HepG2 (cell line): Measurements from ENCODE around the gene CA7. TPM values are rescaled to one million over a fixed set of nuclear protein-coding genes. Genes with fewer than 3 reads are reported as not detected.

Source experiments
- BCL3 ChIP-seq: sonication (generic); formaldehyde crosslinking; IDR thresholded peaks from 2 replicates; pipeline ENCODE4 v1.5.1; 2020; ENCODE audit warnings: mild to moderate bottlenecking, missing genetic modification reagents, moderate library complexity
- CREM ChIP-seq, 2 experiments: sonication (generic) in 1 of 2; formaldehyde crosslinking in 1 of 2; IDR thresholded peaks; 2 replicates each; pipeline versions ENCODE4 v1.4.0 to v1.6.1; 2016 to 2020; ENCODE audit warnings: antibody characterized with exemption in 1 of 2, mild to moderate bottlenecking in 1 of 2, missing genetic modification reagents in 1 of 2
- HINFP ChIP-seq: sonication (generic); formaldehyde crosslinking; IDR thresholded peaks from 2 replicates; pipeline ENCODE4 v1.4.0; 2020; ENCODE audit warnings: low read depth, mild to moderate bottlenecking, missing genetic modification reagents
- IKZF4 ChIP-seq: sonication (generic); formaldehyde crosslinking; IDR thresholded peaks from 2 replicates; pipeline ENCODE4 v1.5.1; 2020; ENCODE audit warnings: borderline replicate concordance, mild to moderate bottlenecking, low read depth, missing genetic modification reagents; ENCODE audit errors: not compliant biosample characterization
- KAT8 ChIP-seq: IDR thresholded peaks from 2 replicates; pipeline ENCODE4 v1.6.1; 2016; ENCODE audit warnings: missing genetic modification reagents, missing compliant biosample characterization
- KLF6 ChIP-seq: IDR thresholded peaks from 2 replicates; pipeline ENCODE4 v1.8.0; 2016; ENCODE audit warnings: missing biosample characterization, missing genetic modification reagents
- MAZ ChIP-seq, 2 experiments: sonication (generic) in 1 of 2; formaldehyde crosslinking in 1 of 2; IDR thresholded peaks; 2 replicates each; pipeline versions ENCODE4 v1.5.0 to v1.6.1; 2012 to 2020; ENCODE audit warnings: low read depth in 2 of 2, mild to moderate bottlenecking in 2 of 2, borderline replicate concordance in 1 of 2, improper control_type of control experiment in 1 of 2, low read length in 1 of 2, missing genetic modification reagents in 1 of 2, moderate library complexity in 1 of 2
- PCBP1 ChIP-seq: fragments of 200-400 bp; formaldehyde crosslinking; IDR thresholded peaks from 2 replicates; pipeline ENCODE4 v1.6.1; 2017; ENCODE audit warnings: mild to moderate bottlenecking, low read depth, low read length, borderline replicate concordance
- PHF20 ChIP-seq: sonication (generic); formaldehyde crosslinking; IDR thresholded peaks from 2 replicates; pipeline ENCODE4 v1.5.0; 2020; ENCODE audit warnings: mild to moderate bottlenecking, missing genetic modification reagents
- POLR2AphosphoS2 ChIP-seq: IDR thresholded peaks from 2 replicates; pipeline ENCODE4 v1.6.1; 2011; ENCODE audit warnings: low read depth, low read length, improper control_type of control experiment
- SMARCC2 ChIP-seq: fragments of 450-650 bp; IDR thresholded peaks from 2 replicates; pipeline ENCODE4 v1.6.1; 2017; ENCODE audit warnings: antibody characterized with exemption, mild to moderate bottlenecking
- SP5 ChIP-seq: IDR thresholded peaks from 2 replicates; pipeline ENCODE4 v1.6.1; 2016; ENCODE audit warnings: low read depth, borderline replicate concordance
- STAG1 ChIP-seq: sonication (generic); formaldehyde crosslinking; IDR thresholded peaks from 2 replicates; pipeline ENCODE4 v1.4.0; 2020; ENCODE audit warnings: missing genetic modification reagents
- THAP11 ChIP-seq: IDR thresholded peaks from 2 replicates; pipeline ENCODE4 v1.6.1; 2016; ENCODE audit warnings: missing biosample characterization, missing genetic modification reagents
- TRIM22 ChIP-seq: fragments of 450-650 bp; IDR thresholded peaks from 2 replicates; pipeline ENCODE4 v1.6.1; 2017
- ZBTB33 ChIP-seq: sonication (generic); formaldehyde crosslinking; IDR thresholded peaks from 2 replicates; pipeline ENCODE4 v1.4.0; 2020; ENCODE audit warnings: missing genetic modification reagents
- ZC3H4 ChIP-seq: sonication (generic); formaldehyde crosslinking; IDR thresholded peaks from 2 replicates; pipeline ENCODE4 v1.4.0; 2020; ENCODE audit warnings: missing genetic modification reagents, borderline replicate concordance
- ZMYM4 ChIP-seq: sonication (generic); formaldehyde crosslinking; IDR thresholded peaks from 2 replicates; pipeline ENCODE4 v1.8.1; 2023; ENCODE audit warnings: mild to moderate bottlenecking, missing genetic modification reagents
- ZNF121 ChIP-seq: sonication (generic); formaldehyde crosslinking; IDR thresholded peaks from 2 replicates; pipeline ENCODE4 v1.5.0; 2020; ENCODE audit warnings: mild to moderate bottlenecking, missing genetic modification reagents
- ZNF256 ChIP-seq: sonication (generic); formaldehyde crosslinking; conservative IDR thresholded peaks from 2 replicates; pipeline ENCODE4 v1.4.0; 2020; ENCODE audit warnings: missing genetic modification reagents
- ZNF510 ChIP-seq: sonication (generic); formaldehyde crosslinking; IDR thresholded peaks from 2 replicates; pipeline ENCODE4 v1.4.0; 2020; ENCODE audit warnings: low read depth, mild to moderate bottlenecking, missing genetic modification reagents
- ZNF737 ChIP-seq: sonication (generic); formaldehyde crosslinking; IDR thresholded peaks from 2 replicates; pipeline ENCODE4 v1.5.0; 2020; ENCODE audit warnings: missing genetic modification reagents, mild to moderate bottlenecking, borderline replicate concordance
- ZNF761 ChIP-seq: sonication (generic); formaldehyde crosslinking; conservative IDR thresholded peaks from 2 replicates; pipeline ENCODE4 v1.4.0; 2020; ENCODE audit warnings: mild to moderate bottlenecking, missing genetic modification reagents
- ZSCAN12 ChIP-seq: sonication (generic); formaldehyde crosslinking; IDR thresholded peaks from 2 replicates; pipeline ENCODE4 v1.9.0; 2021; ENCODE audit warnings: mild to moderate bottlenecking, missing genetic modification reagents
- polyA plus RNA-seq, 8 experiments: library from polyadenylated mRNA; depleted of rRNA in 3 of 8; stranded (reverse) in 7 of 8; unstranded in 1 of 8; fragments of >200 nt; fragmentation: Illumina TruSeq in 4 of 8; extraction: Trizol in 4 of 8; gene quantifications; 2 replicates each; pipeline versions ENCODE4 v1.2.1 to v1.2.3, GENCODE V29; 2011 to 2016; ENCODE audit warnings: low read depth in 4 of 8, missing spikeins in 1 of 8, mixed read lengths in 1 of 8; ENCODE audit not compliant: insufficient read depth in 1 of 8
- total RNA-seq, 5 experiments: library from RNA; depleted of rRNA; stranded (reverse); fragments of >200 nt; fragmentation: Illumina TruSeq; extraction: Trizol; gene quantifications; 2 replicates each; pipeline ENCODE4 v1.2.3, GENCODE V29; 2016; ENCODE audit warnings: low read depth in 1 of 5

The CA7 gene
- total and polyA plus RNA-seq, 2 of the 13 experiments (the other 11 are each of a cell fraction or from before 2014, with no cell fraction given), result not detected

GRCh38 chr16:66872943-66873684 is 28.9 kb downstream of the CA7 start (continued):
- TF ChIP-seq HINFP (peak; percentile 82; the same call in 1 of the 2 replicates), THAP11 (CRISPR knock-in tag) (peak; percentile 56), KAT8 (CRISPR knock-in tag) (peak; percentile 72; the same call in 1 of the 2 replicates), ZSCAN12 (no peak), ZNF256 (CRISPR knock-in tag) (no peak), POLR2AphosphoS2 (no peak), PCBP1 (peak; percentile 98), ZNF510 (CRISPR knock-in tag) (no peak), ZNF121 (CRISPR knock-in tag) (peak; percentile 54; the same call in 1 of the 2 replicates), SMARCC2 (no peak), KLF6 (CRISPR knock-in tag) (no peak), ZC3H4 (no peak), TRIM22 (no peak), IKZF4 (CRISPR knock-in tag) (no peak), ZBTB33 (peak; percentile 72), MAZ (IDR thresholded peaks at IDR 0.05; ENCODE audit: borderline replicate concordance, low read depth, low read length) (no peak), MAZ (CRISPR knock-in tag; IDR thresholded peaks at IDR 0.05; ENCODE audit: low read depth) (peak; percentile 77; the same call in 1 of the 2 replicates), PHF20 (CRISPR knock-in tag) (no peak), BCL3 (CRISPR knock-in tag) (no peak), STAG1 (CRISPR knock-in tag) (peak; percentile 68), CREM (IDR thresholded peaks at IDR 0.05) (peak; percentile 38; the same call in 1 of the 2 replicates), CREM (CRISPR knock-in tag; IDR thresholded peaks at IDR 0.05) (no peak), ZNF737 (CRISPR knock-in tag) (no peak), ZNF761 (CRISPR knock-in tag) (peak; percentile 94), ZMYM4 (CRISPR knock-in tag) (peak; percentile 85; the same call in 1 of the 2 replicates), SP5 (peak; percentile 45; the same call in 1 of the 2 replicates)
